ENCODE measurements around the gene ENDOV.

ENDOV gene

GRCh38 chr17:80452173-80452915 is 37.4 kb downstream of the ENDOV start:
- DNase-seq = no peak

GRCh38 chr17:80453126-80453997 is 38.4 kb downstream of the ENDOV start:
- no peak for DNase-seq

- no peak for DNase-seq
Measured at GRCh38 chr17:80453998-80454556, 39.1 kb downstream of the ENDOV start.

- peak; percentile 97 for DNase-seq
Measured at GRCh38 chr17:80454557-80455335, 39.8 kb downstream of the ENDOV start.

- DNase-seq = no peak
Measured at GRCh38 chr17:80455336-80455710, 40.4 kb downstream of the ENDOV start.

- no peak for DNase-seq
Measured at GRCh38 chr17:80455784-80456183, 40.8 kb downstream of the ENDOV start.

- peak; percentile 85 for DNase-seq
Measured at GRCh38 chr17:80456465-80457235, 41.7 kb downstream of the ENDOV start.

- peak; percentile 85 for DNase-seq
Measured at GRCh38 chr17:80457236-80457856, 42.4 kb downstream of the ENDOV start.

GRCh38 chr17:80458016-80458415 is 43.0 kb downstream of the ENDOV start:
- no peak for DNase-seq

GRCh38 chr17:80459234-80459633 is 44.3 kb downstream of the ENDOV start:
- peak; percentile 7 for DNase-seq

- DNase-seq = no peak
Measured at GRCh38 chr17:80460429-80460834, 45.5 kb downstream of the ENDOV start.

- no peak for DNase-seq
Measured at GRCh38 chr17:80461528-80462160, 46.7 kb downstream of the ENDOV start.

- no peak for DNase-seq
Measured at GRCh38 chr17:80463784-80464400, 48.9 kb downstream of the ENDOV start.

GRCh38 chr17:80464486-80464885 is 49.5 kb downstream of the ENDOV start:
- no peak for DNase-seq

GRCh38 chr17:80465327-80465974 is 50.5 kb downstream of the ENDOV start:
- DNase-seq = no peak

GRCh38 chr17:80466188-80466705 is 51.3 kb downstream of the ENDOV start:
- DNase-seq = no peak

GRCh38 chr17:80468242-80468641 is 53.3 kb downstream of the ENDOV start:
- DNase-seq = no peak

GRCh38 chr17:80468781-80469493 is 54.0 kb downstream of the ENDOV start:
- no peak for DNase-seq

- DNase-seq = no peak
Measured at GRCh38 chr17:80469667-80470066, 54.7 kb downstream of the ENDOV start.
